HG03378 (cell line): ENCODE data around the gene MRPS18A.

Experiments
- ATAC-seq: cut with Tn5 transposase; IDR thresholded peaks from one replicate; pipeline ENCODE4 v1.9.1; 2021; ENCODE audit warnings: mild to moderate bottlenecking, moderate library complexity; ENCODE audit not compliant: unreplicated experiment

MRPS18A gene

GRCh38 chr6:43699564-43700186 is 12.1 kb upstream of the MRPS18A start:
- no peak for ATAC-seq

- no peak for ATAC-seq
These were observed 11.2 kb upstream of the MRPS18A start for GRCh38 chr6:43698584-43699349.

GRCh38 chr6:43697421-43697820 is 9.8 kb upstream of the MRPS18A start:
- ATAC-seq: no peak

GRCh38 chr6:43695967-43696291 is 8.3 kb upstream of the MRPS18A start:
- no peak for ATAC-seq

GRCh38 chr6:43695215-43695966 is 7.8 kb upstream of the MRPS18A start:
- no peak for ATAC-seq

GRCh38 chr6:43689421-43689820 is 1.8 kb upstream of the MRPS18A start:
- no peak for ATAC-seq

GRCh38 chr6:43687079-43687436 is 533 bp downstream of the MRPS18A start:
- no peak for ATAC-seq

- ATAC-seq: no peak
These were observed 3.7 kb downstream of the MRPS18A start for GRCh38 chr6:43683708-43684455.

GRCh38 chr6:43682724-43683429 is 4.7 kb downstream of the MRPS18A start:
- ATAC-seq: no peak

GRCh38 chr6:43681303-43681702 is 6.3 kb downstream of the MRPS18A start:
- no peak for ATAC-seq

- no peak for ATAC-seq
These were observed 7.0 kb downstream of the MRPS18A start for GRCh38 chr6:43680308-43681200.

- ATAC-seq: no peak
These were observed 8.5 kb downstream of the MRPS18A start for GRCh38 chr6:43679057-43679456.

- no peak for ATAC-seq
These were observed 9.2 kb downstream of the MRPS18A start for GRCh38 chr6:43678341-43678740.

GRCh38 chr6:43677759-43678158 is 9.8 kb downstream of the MRPS18A start:
- no peak for ATAC-seq

- no peak for ATAC-seq
These were observed 10.5 kb downstream of the MRPS18A start for GRCh38 chr6:43676962-43677606.

- ATAC-seq: no peak
These were observed 12.7 kb downstream of the MRPS18A start for GRCh38 chr6:43674921-43675320.

GRCh38 chr6:43674291-43674690 is 13.3 kb downstream of the MRPS18A start:
- ATAC-seq: no peak

- ATAC-seq: no peak
These were observed 14.0 kb downstream of the MRPS18A start for GRCh38 chr6:43673444-43674084.
